Epithelial cell of proximal tubule (primary cell): Measurements from ENCODE around the gene NCEH1. TPM values are rescaled to one million over a fixed set of nuclear protein-coding genes. Genes with fewer than 3 reads are reported as not detected.

Experiments
- DNase-seq: peaks from one replicate; pipeline ENCODE4 v3.0.0-alpha.2; 2011; ENCODE audit warnings: low read depth
- H3K4me3 ChIP-seq: 2 replicates; pipeline ENCODE4 v1.5.1; 2011; ENCODE audit warnings: low read depth, mild to moderate bottlenecking, low read length
- total RNA-seq: library from RNA; depleted of rRNA; stranded (reverse); fragments of >200 nt; gene quantifications from 2 replicates; pipeline ENCODE4 v1.2.3, GENCODE V29; 2015
- TF ChIP-seq, protein P1 (sequence below): conservative IDR thresholded peaks from 2 replicates; pipeline ENCODE4 v1.5.1; 2012; ENCODE audit warnings: low read depth, mild to moderate bottlenecking, low read length

NCEH1 gene
- total RNA-seq, 1 donor from 2014 or later, result 72.9 TPM

DNA sequence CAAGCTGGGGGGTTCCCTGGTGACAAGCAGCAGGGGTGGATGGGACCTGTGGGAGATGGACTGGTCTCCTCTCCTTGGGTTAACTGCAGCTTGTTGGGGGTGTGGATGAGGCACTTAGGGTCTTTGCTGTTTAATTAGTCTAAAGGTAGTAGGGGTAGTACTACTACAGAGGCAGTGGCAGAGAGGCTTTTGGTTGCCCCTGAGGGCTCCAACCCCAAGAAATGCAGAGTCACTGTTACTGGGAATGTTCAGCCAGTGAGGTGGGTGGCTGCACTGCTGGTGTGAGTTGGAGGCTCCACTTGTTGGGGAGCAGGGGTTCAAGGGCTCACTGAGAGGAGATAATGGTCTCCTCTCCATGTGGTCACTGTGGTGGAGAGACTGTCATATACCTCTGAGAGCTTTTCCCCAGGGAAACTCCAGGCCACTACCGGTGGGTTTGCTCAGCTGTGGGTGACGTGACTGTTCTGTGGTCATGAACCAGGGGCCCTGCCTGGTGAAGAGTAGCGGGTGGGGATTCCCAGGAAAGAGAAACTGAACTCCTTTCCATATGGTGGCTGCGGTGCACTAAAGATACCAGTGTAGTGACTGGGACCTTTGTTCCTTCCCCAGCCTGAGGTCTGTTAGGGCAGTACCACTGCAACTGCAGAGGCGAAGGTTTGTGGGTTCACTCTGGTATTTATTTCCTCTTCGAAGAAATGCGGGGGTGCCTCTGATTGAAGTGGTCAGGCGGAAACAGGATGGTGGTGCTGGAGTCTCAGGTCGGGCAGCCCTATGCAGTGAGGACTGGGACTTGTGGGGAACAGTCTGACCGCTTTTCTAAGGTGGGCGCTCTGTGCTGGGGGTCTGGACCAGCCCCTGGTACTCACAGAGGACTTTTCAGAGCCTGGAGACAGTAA, 118.7 kb downstream of the NCEH1 start:
- no peak overlapping the region for H3K4me3 ChIP-seq
- TF ChIP-seq, protein P1, sequence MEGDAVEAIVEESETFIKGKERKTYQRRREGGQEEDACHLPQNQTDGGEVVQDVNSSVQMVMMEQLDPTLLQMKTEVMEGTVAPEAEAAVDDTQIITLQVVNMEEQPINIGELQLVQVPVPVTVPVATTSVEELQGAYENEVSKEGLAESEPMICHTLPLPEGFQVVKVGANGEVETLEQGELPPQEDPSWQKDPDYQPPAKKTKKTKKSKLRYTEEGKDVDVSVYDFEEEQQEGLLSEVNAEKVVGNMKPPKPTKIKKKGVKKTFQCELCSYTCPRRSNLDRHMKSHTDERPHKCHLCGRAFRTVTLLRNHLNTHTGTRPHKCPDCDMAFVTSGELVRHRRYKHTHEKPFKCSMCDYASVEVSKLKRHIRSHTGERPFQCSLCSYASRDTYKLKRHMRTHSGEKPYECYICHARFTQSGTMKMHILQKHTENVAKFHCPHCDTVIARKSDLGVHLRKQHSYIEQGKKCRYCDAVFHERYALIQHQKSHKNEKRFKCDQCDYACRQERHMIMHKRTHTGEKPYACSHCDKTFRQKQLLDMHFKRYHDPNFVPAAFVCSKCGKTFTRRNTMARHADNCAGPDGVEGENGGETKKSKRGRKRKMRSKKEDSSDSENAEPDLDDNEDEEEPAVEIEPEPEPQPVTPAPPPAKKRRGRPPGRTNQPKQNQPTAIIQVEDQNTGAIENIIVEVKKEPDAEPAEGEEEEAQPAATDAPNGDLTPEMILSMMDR, result no peak
- no peak for DNase-seq

DNA sequence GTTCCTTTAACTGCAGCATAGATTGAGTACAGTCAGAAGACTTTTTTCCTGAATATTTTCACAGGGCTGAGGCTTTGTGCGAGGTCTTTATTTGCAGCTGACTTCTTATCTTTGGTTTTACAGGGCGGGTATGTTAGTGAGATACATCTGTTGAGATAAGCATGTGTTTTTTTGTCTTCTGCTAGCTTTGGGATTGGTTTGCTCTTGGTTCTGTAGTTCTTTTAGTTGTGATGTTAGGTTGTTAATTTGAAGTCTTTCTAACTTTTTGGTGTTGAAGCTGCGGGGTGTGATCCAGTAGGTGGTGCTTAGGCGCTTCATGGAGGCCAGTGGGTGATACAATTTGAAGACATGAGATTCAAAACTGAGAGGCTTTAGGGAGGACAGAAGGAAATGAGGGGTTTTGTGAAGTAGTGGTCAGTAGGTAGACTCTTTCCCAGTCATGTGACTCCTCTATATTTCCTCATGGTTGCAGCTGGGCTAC, 119.7 kb downstream of the NCEH1 start:
- TF ChIP-seq, protein P1, result no peak

DNA sequence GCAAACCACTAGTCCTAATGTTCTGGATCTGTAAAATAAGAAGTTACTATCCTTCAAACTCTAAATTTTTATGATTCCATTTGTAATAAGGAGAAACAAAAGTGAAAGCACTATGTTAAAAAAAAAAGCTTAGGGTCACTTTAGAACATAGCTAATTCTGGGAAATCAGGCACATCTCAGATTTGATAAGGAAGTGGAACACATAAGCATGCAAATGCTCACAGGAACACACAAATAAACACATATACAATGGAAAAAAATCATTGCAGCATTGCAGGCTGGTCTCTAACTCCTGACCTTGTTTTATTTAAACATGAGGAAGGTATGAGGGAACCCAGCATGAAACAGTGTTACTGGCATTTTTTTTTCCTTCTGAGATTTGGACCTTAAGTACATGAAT, 124.4 kb downstream of the NCEH1 start:
- TF ChIP-seq, protein P1, result no peak
- H3K4me3 ChIP-seq, result no peak overlapping the region
- DNase-seq, result no peak

More for the DNA sequence above, 119.7 kb downstream of the NCEH1 start:
- H3K4me3 ChIP-seq, result no peak overlapping the region
- DNase-seq, result no peak

DNA sequence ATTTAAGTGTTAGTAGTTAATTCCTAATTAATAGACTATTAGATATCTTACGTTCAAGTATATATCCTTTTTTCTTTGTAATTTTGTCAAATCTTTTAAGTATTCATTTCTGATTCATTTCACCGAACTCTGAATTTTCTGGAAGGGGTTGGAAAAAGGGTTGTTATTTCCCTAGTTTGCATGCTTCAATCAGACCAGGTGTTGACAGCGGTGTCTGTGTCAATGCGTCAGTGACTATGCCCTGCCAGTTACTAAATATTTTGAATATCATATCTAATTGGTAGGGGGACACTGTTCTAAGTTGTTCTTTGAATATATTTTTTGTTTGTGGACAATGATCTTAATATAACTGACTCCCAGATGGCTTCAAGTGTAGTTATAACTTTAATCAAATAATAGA, 124.9 kb downstream of the NCEH1 start:
- H3K4me3 ChIP-seq, result no peak overlapping the region
- no peak for DNase-seq
- TF ChIP-seq, protein P1, result no peak

DNA sequence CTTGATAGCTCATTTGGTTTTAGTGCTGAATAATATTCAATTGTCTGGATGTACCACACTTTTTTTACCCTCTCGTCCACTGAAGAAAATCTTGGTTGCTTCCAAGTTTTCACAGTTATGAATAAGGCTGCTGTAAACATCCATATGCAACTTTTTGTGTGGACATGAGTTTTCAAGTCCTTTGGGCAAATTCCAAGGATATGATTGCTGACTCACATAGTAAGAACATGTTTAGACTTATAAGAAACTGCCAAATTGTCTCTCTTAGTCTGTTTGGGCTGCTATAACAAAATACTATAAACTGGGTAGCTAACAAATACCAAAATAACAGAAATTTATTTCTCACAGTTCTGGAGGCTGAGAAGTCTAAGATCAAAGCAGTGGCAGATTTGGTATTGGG, 128.2 kb downstream of the NCEH1 start:
- H3K4me3 ChIP-seq, result no peak overlapping the region
- TF ChIP-seq, protein P1, result no peak
- DNase-seq, result no peak

DNA sequence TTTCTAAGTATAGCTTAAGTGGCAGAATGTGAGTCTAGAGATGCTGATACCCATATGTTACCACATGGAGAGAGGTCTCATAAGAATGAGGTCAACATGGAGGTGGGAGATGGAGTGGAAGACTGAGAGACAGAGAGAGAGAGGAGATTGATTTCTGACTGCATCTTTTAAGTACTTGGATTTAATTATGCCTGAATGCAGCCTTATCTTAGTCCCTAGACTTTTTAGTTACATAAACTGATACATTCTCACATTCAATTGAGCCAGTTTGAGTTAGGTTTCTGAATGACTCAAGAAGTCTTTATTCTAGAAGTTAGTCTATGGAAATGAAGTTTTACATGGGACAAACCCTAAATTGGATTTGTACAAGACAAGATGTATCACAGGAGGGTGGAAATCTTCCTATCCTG, 129.1 kb downstream of the NCEH1 start:
- no peak for DNase-seq
- TF ChIP-seq, protein P1, result no peak
- H3K4me3 ChIP-seq, result no peak overlapping the region
